Body of pancreas (tissue), 4 donors: ENCODE results near the gene FAF2. TPM values are rescaled to one million over a fixed set of nuclear protein-coding genes. Genes with fewer than 3 reads are reported as not detected.
"Not testable (repeated sequence)": the region's sequence is repeated elsewhere in the genome, so short reads cannot be mapped to it uniquely, and the experiment has no call there.

Experiments
- ATAC-seq: fragments of 150-250 bp; one replicate; pipeline ENCODE4 v1.9.1; 2016
- DNase-seq, 4 donors: peaks; one replicate each; pipeline ENCODE4 v3.0.0-alpha.2; 2019
- H3K27ac ChIP-seq, 4 donors: fragments of 200-600 bp; sonication (generic); 1 replicate in 3 of 4; 2 replicates in 1 of 4; pipeline versions ENCODE4 v1.5.1 to v1.6.1; 2016 to 2019; ENCODE audit warnings: mild to moderate bottlenecking in 1 of 4, mixed read lengths in 1 of 4, moderate library complexity in 1 of 4
- H3K27me3 ChIP-seq, 2 donors: fragments of 200-600 bp; sonication (generic); one replicate each; pipeline ENCODE4 v1.6.0; 2016; ENCODE audit warnings: mild to moderate bottlenecking in 1 of 2
- H3K36me3 ChIP-seq, 2 donors: fragments of 200-600 bp; sonication (generic); replicated peaks in 1 of 2; 2 replicates each; pipeline ENCODE4 v1.5.1; 2016; ENCODE audit warnings: low read depth in 2 of 2; ENCODE audit not compliant: insufficient read depth in 1 of 2
- H3K4me1 ChIP-seq: fragments of 200-600 bp; sonication (generic); one replicate; pipeline ENCODE4 v1.6.0; 2016
- H3K4me3 ChIP-seq, 2 donors: fragments of 200-600 bp; sonication (generic); 1 replicate in 1 of 2; 2 replicates in 1 of 2; pipeline ENCODE4 v1.5.1; 2016 to 2019
- H3K9me3 ChIP-seq, 3 donors: fragments of 200-600 bp; sonication (generic); 1 replicate in 2 of 3; 2 replicates in 1 of 3; pipeline ENCODE4 v1.5.1; 2016
- POLR2A ChIP-seq, 3 donors: fragments of 450-650 bp; IDR thresholded peaks; one replicate each; pipeline ENCODE4 v1.6.1; 2016; ENCODE audit warnings: antibody characterized with exemption in 3 of 3, mild to moderate bottlenecking in 2 of 3
- WGBS, 2 donors: methylation state at CpG; one replicate each; pipeline ENCODE4 v1.1.5; 2017; 5-methylcytosine and 5-hydroxymethylcytosine counted together
- intact Hi-C: fragments of 100-400 bp; cut with DNase I; formaldehyde crosslinking; loops from one replicate; pipeline ENCODE4 v1.15.1; 2023
- total RNA-seq, 2 donors: library from RNA; depleted of rRNA; stranded (reverse); fragments of >200 nt; gene quantifications; one replicate each; pipeline ENCODE4 v1.1.0, GENCODE V29; 2016
- TF ChIP-seq, protein P1 (sequence below), 7 experiments: fragments of 450-650 bp in 4 of 7; fragments of 200-600 bp in 3 of 7; sonication (generic) in 3 of 7; IDR thresholded peaks; one replicate each; pipeline ENCODE4 v1.5.1; 2016 to 2019; ENCODE audit warnings: antibody characterized with exemption in 7 of 7

FAF2 gene
- total RNA-seq, 2 donors from 2014 or later = 15.8 to 44.2 TPM

DNA sequence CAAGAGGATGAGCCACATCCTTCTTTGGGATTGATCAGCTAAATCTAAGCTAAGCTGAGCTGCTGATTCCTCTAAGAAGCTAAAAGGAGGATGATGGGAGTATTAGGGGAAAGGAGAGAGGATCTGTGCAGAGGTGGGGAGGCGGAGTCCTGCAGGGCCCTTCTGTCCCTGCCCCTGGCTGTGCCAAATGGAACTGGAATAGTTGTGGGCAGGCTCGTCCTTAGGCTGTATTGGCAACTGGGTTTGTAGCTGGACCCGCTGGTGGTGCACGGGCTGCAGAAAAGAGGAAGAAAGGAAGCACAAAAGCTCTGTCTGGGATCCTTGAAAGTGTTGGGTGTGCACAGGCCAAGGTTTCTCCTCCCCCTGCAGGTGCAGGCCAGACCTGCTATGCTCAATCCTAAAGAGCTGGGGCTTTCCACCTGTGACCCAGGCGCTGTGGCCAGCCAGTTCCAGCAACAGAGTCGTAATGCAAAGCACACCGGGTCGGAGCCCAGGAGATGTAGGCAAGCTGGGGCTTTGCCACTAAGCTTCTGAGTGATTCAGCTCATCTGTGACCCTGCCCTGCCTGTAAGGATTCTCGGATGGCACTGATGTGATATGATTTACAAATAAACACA is 41.6 kb upstream of the FAF2 start:
- Histone ChIP-seq H3K27ac (no peak overlapping the region), H3K4me3 (no peak overlapping the region), H3K27me3 (no peaks in the 10 kb centered on the region), H3K9me3 (no peaks in the 10 kb centered on the region), H3K36me3 (peaks cover 0 to 5% of the 10 kb centered on the region in 2 donors), H3K4me1 (no peaks in the 10 kb centered on the region)
- no peak for ATAC-seq
- intact Hi-C loops = no loop called here
- WGBS, 2 donors = 88 to 91% methylated on average over 4 to 9 of the region's 9 CpGs
- TF ChIP-seq, protein P1, sequence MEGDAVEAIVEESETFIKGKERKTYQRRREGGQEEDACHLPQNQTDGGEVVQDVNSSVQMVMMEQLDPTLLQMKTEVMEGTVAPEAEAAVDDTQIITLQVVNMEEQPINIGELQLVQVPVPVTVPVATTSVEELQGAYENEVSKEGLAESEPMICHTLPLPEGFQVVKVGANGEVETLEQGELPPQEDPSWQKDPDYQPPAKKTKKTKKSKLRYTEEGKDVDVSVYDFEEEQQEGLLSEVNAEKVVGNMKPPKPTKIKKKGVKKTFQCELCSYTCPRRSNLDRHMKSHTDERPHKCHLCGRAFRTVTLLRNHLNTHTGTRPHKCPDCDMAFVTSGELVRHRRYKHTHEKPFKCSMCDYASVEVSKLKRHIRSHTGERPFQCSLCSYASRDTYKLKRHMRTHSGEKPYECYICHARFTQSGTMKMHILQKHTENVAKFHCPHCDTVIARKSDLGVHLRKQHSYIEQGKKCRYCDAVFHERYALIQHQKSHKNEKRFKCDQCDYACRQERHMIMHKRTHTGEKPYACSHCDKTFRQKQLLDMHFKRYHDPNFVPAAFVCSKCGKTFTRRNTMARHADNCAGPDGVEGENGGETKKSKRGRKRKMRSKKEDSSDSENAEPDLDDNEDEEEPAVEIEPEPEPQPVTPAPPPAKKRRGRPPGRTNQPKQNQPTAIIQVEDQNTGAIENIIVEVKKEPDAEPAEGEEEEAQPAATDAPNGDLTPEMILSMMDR (IDR thresholded peaks at IDR 0.05) = no peak
- TF ChIP-seq POLR2A (IDR thresholded peaks at IDR 0.05) = no peak
- no peak for DNase-seq

- H3K9me3 ChIP-seq = no peaks in the 10 kb centered on the region
- TF ChIP-seq POLR2A (IDR thresholded peaks at IDR 0.05) = no peak
- TF ChIP-seq, protein P1 (IDR thresholded peaks at IDR 0.05) = no peak
- H3K36me3 ChIP-seq = peaks cover 0 to 5% of the 10 kb centered on the region in 2 donors
- H3K27me3 ChIP-seq = no peaks in the 10 kb centered on the region
- no peak overlapping the region for H3K4me3 ChIP-seq
- ATAC-seq (no peak), DNase-seq (no peak)
- no peaks in the 10 kb centered on the region for H3K4me1 ChIP-seq
- intact Hi-C loops = no loop called here
- no peak overlapping the region for H3K27ac ChIP-seq
- 84 to 92% methylated on average over 4 to 6 of the region's 6 CpGs for WGBS, 2 donors
Observed at GRCh38 chr5:176407456-176408251, 40.5 kb upstream of the FAF2 start.

- H3K27me3 ChIP-seq, H3K27ac ChIP-seq, H3K36me3 ChIP-seq, H3K9me3 ChIP-seq, H3K4me3 ChIP-seq, intact Hi-C loops, ATAC-seq, DNase-seq, H3K4me1 ChIP-seq: not testable (repeated sequence)
- 87 to 94% methylated on average over 10 of the region's 10 CpGs for WGBS, 2 donors
Observed at GRCh38 chr5:176408252-176408573, 40.0 kb upstream of the FAF2 start.

- Histone ChIP-seq H3K36me3 (peaks cover 0 to 5% of the 10 kb centered on the region in 2 donors), H3K27me3 (no peaks in the 10 kb centered on the region), H3K4me1 (peaks cover 9% of the 10 kb centered on the region), H3K27ac (no peak overlapping the region), H3K4me3 (no peak overlapping the region), H3K9me3 (no peaks in the 10 kb centered on the region)
- no peak for TF ChIP-seq POLR2A (IDR thresholded peaks at IDR 0.05)
- TF ChIP-seq, protein P1 (IDR thresholded peaks at IDR 0.05) = no peak
- no peak for DNase-seq
- WGBS, 2 donors = 63 to 87% methylated on average over 5 of the region's 5 CpGs
- no peak for ATAC-seq
- intact Hi-C loops = no loop called here
Observed at GRCh38 chr5:176408590-176408989, 39.6 kb upstream of the FAF2 start.

- intact Hi-C loops = no loop called here
- Histone ChIP-seq H3K4me1 (peaks cover 21% of the 10 kb centered on the region), H3K4me3 (no peak overlapping the region), H3K9me3 (no peaks in the 10 kb centered on the region), H3K27me3 (no peaks in the 10 kb centered on the region), H3K36me3 (peaks cover 0 to 5% of the 10 kb centered on the region in 2 donors), H3K27ac (no peak overlapping the region)
- DNase-seq (no peak), ATAC-seq (no peak)
- 85 to 97% methylated on average over 4 of the region's 4 CpGs for WGBS, 2 donors
- TF ChIP-seq, protein P1 (IDR thresholded peaks at IDR 0.05) = no peak
Observed at GRCh38 chr5:176409765-176410164, 38.4 kb upstream of the FAF2 start.
